HG02884 (cell line): ENCODE results near the gene EPHA6.
"Not testable (repeated sequence)": the region's sequence is repeated elsewhere in the genome, so short reads cannot be mapped to it uniquely, and the experiment has no call there.

Experiments
- ATAC-seq: cut with Tn5 transposase; IDR thresholded peaks from one replicate; pipeline ENCODE4 v1.9.1; 2021; ENCODE audit warnings: mild to moderate bottlenecking, moderate library complexity; ENCODE audit not compliant: unreplicated experiment

The EPHA6 gene

GRCh38 chr3:97425002-97425401, 610.6 kb downstream of the EPHA6 start:
- ATAC-seq, result no peak

DNA sequence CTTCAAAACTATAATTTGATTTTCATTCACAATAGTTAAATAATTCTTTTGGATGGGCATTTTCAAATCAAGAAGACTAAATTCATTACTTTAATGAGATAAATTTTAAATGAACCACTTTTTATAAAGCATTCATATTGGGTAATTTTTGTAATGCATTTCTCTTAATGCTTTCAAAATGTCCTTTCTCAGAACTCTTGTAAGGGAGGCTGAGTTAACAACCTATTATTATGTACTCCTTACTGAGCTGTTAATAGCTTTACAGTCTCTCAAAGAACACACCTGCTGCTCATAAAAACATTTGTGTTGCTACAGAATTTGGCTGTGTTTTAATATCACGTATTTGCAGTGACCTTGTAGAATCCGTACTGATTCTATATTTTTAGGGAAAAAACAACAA, 616.2 kb downstream of the EPHA6 start:
- no peak for ATAC-seq

DNA sequence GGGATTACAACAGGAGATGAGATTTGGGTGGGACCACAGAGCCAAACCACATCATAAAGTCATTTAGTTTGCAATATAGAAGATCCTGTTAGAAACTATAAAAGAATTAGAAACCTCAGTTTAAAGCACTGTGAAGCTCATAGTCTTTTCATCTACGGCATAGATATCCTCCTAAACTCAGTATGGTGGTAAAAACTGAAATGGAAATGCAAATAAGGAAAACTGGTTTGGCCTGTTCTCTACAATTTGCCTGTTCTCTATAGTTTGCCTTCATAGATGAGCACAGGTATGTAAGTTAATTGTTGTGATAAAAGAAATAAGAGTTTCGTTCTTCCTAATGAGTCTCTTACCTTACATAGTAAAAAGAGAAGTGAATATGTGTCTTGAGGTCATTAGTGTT, 618.5 kb downstream of the EPHA6 start:
- no peak for ATAC-seq

DNA sequence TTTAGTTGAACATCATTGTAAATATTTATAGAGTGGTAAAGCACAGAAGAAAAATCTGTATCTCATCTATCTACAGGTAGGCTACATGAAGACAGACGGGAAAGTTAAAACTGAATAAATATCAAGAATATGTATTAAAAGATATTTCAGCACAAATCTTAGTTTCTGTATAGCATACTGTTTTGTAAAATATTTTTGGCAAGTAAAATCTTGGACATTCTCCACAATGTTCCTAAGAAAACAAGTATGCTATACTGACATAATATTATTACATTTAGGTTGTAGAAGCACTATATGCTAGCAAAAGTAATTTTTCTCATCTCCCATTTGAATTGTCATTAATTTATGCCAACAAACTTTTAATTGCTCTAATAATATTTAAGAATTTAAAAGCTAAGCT, 623.7 kb downstream of the EPHA6 start:
- no peak for ATAC-seq

- no peak for ATAC-seq
These were observed 625.0 kb downstream of the EPHA6 start for GRCh38 chr3:97439373-97439772.

DNA sequence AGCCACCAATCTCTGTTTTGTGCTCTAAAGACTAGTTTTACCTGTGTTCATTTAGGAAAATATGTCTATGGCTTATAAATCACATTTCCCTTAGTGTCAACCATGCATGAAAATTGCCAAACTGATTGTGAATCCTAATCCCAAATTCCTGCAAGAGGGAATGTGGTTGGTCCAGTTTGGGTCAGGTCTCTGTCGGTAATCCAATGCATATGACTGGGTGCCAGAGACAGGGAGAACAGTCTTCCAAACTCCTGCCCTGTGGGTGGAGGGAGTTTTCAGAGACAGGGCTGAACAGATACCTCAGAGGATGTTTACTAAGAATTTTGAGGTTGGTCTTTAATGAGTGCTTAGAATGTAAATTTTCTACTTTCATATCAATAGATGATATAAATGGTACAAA, 649.6 kb downstream of the EPHA6 start:
- no peak for ATAC-seq

GRCh38 chr3:97470481-97470880, 656.1 kb downstream of the EPHA6 start:
- no peak for ATAC-seq

DNA sequence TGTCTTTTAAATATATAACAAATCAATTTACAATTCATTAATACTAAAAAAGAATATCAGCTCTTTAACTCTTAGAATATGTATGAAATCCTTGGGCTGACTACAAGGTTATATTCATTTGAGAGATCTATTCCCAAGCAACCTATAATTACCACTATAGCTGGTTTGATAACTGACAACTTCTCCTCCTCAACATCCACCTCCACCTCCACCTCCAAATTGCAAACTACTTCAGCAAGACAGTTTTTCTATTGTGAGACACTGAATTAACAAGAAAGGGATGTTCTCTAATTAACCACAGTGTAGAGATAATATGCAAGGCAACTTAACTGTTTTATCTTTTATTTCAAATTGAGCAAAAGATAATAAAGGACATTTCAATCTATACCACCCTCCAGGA, 665.3 kb downstream of the EPHA6 start:
- ATAC-seq, result no peak

DNA sequence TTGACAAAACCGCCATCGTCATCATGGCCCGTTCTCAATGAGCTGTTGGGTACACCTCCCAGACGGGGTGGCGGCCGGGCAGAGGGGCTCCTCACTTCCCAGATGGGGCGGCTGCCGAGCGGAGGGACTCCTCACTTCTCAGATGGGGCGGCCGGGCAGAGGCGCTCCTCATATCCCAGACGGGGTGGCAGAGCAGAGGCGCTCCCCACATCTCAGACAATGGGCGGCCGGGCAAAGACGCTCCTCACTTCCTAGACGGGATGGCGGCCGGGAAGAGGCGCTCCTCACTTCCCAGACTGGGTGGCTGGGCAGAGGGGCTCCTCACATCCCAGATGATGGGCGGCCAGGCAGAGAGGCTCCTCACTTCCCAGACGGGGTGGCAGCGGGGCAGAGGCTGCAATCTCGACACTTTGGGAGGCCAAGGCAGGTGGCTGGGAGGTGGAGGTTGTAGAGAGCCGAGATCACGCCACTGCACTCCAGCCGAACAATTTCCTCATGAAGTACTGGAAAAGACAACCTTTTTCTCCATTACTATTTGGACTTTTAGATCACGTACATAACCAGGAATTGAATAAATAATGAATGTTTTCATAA, 666.4 kb downstream of the EPHA6 start:
- not testable (repeated sequence) for ATAC-seq

- ATAC-seq, result no peak
These were observed 667.0 kb downstream of the EPHA6 start for GRCh38 chr3:97481416-97481815.

- no peak for ATAC-seq
These were observed 670.8 kb downstream of the EPHA6 start for GRCh38 chr3:97485206-97485605.

DNA sequence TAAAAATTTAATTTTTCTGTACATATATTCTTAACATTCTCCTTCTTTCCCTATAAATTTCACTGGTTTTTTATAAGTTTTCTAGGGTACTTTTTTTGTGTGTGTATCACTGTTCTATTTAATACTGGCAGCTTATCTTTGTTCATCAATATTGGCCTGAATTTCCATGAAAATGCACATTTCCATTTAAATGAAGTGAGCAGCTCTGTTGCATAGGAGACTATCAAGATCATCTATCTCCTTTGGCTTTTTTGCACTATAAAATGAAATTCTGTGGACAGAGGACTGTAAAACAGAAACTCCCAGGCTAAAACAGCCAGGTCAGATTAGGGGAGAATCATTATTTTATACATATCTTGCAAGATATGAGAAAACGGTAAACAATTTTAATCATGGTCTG, 673.2 kb downstream of the EPHA6 start:
- ATAC-seq, result no peak

DNA sequence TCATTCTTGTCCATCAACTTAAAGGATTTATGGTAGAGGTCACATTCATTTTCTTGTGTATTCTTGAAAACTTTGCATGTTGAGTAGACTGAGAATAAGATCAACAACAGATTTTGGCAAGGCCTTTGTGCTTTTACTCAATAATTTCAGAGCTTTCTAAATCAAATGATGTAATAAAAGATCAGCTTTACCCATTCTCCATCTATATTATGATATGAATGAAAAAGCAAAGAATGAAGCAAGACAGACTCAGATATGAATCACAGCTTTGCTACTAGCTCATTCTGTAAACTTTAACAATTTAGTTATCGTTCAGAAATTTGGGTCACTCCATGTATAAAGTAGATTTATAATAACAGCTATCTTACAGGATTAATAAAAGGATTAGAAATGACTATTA, 674.3 kb downstream of the EPHA6 start:
- ATAC-seq, result no peak

DNA sequence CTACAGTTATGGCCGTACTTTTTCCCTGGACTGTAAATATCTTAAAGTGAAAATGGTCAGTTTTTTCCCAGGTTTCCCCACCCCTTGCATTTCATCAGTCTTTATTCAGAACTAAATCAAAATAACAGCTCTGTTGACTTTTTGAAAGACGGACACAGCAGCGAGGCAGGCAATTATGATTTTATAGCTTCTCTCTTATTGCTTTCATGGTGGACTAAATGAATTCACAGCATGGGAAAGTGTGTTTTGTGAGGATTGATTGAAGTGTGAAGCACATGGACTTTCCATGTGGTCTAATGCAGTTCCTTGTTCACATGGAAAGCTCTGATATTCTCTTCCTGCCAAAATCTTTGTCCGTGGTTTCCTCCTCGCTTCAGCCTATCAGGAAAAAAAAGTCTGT, 681.5 kb downstream of the EPHA6 start:
- no peak for ATAC-seq

DNA sequence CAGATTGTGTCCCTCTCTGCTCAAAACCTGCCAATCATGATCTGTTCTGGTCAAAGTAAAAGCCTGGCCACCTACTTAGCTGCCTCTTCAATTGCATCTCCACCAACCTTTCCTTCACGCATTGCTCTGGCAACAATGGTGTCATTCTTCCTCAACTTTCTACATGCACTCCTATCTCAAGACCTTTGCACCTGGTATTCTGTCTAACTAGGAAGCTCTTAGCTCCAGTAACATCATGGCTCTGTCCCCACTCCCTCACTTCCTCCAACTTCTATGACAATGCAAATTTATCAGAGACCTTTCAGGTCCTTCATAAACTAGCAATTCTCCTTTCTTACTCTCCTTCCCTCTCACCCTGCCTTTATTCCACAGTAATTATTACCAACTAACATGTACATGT, 682.7 kb downstream of the EPHA6 start:
- ATAC-seq, result no peak

DNA sequence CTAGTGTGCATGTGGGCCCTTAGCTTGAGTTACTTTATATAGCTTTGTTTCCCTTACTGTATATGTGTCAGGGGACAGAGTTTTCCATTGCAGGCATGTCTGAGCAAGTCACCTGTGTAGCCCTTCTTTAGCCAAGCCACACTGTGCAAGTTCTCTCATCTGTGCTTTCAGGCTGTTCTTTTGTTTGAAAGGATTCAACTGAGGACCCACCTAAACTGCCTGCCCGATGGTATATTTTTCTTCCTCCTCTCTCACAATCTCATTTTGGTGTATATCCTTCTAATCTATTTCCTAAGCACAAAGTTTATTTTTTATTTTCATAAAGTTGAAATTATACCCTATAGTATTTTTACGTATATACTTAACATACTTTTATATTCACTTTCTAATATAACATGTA, 690.1 kb downstream of the EPHA6 start:
- ATAC-seq, result no peak

- no peak for ATAC-seq
These were observed 696.4 kb downstream of the EPHA6 start for GRCh38 chr3:97510795-97511194.

GRCh38 chr3:97515076-97515475, 700.7 kb downstream of the EPHA6 start:
- no peak for ATAC-seq

DNA sequence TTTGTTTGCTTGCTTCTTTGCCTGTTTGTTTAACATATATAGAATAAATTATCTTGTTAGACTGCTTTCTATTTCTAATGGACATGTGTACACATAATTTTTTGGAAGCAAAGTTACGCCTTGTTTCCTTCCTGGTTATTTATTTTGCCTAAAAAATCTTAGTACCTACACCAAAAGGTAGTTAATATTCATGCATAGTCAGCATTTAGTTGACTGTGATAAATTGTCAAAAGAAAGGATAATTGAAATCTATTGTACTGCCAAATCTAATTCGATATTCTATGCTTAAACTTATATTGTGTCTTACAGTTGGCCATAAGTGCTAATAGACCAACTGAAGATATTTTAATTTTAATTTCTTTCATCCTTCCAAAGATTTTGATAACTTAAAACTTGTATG, 716.3 kb downstream of the EPHA6 start:
- no peak for ATAC-seq

GRCh38 chr3:97547573-97547972, 733.2 kb downstream of the EPHA6 start:
- ATAC-seq, result not testable (repeated sequence)

GRCh38 chr3:97550408-97550807, 736.0 kb downstream of the EPHA6 start:
- no peak for ATAC-seq

DNA sequence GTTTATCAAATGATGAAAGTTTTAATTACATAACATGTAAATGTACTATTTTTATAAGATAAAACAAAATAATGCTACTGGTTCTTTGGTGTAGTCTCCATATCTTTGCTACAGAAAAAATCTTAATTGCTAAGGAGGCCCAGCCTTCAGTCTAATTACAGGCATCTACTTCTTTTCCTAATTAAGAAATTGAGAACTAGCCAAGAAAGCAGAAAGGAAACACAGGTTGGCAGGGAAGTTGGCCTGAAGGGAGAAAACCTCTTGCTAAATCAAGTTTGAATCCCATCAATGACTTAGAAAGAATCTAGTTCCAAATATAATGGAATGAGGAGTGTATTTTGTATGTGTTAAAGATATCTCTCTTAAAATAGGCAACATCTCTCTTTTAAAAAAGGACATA, 737.8 kb downstream of the EPHA6 start:
- no peak for ATAC-seq

GRCh38 chr3:97575742-97576141, 761.3 kb downstream of the EPHA6 start:
- ATAC-seq, result no peak

DNA sequence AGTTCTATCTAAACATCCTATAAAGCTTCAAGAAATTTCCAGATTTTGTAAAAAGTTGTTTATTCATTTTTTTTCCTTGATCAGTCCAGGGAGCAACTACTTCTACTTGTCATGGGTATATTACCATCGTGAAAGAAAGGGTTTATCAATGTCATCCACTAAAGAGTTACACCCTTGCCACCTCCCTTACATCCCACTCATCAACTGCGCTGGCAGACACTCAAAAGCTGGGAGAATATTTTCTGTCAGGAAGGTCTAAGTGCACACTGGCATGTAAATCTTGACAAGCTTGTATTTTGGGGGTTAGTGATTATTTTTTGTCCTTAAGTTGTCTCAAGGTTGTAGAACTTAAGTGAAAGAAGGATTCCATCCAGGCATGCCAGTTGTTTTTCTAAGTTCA, 761.8 kb downstream of the EPHA6 start:
- no peak for ATAC-seq
